Hepatocyte (in vitro differentiated cells): ENCODE results near the gene MCF2L.

Experiments used
- CTCF ChIP-seq: fragments of 200-600 bp; sonication (generic); IDR thresholded peaks from 2 replicates; pipeline ENCODE4 v1.5.1; 2016; ENCODE audit warnings: antibody characterized with exemption, mild to moderate bottlenecking; ENCODE audit not compliant: poor library complexity
- EZH2 ChIP-seq: fragments of 200-600 bp; sonication (generic); IDR thresholded peaks from 2 replicates; pipeline ENCODE4 v1.6.1; 2016; ENCODE audit warnings: antibody characterized with exemption, mild to moderate bottlenecking, borderline replicate concordance

- no peak for TF ChIP-seq EZH2
- no peak for TF ChIP-seq CTCF
These were observed 94.1 kb downstream of the MCF2L start for GRCh38 chr13:113063091-113063491.
